ENCODE measurements around the gene FLT3.

- TF ChIP-seq CTCF (IDR thresholded peaks at IDR 0.05): no peak
- no peak for TF ChIP-seq EP300 (IDR thresholded peaks at IDR 0.05)
- no peak for TF ChIP-seq POLR2A (IDR thresholded peaks at IDR 0.05)
These were observed 44.7 kb upstream of the FLT3 start for GRCh38 chr13:28145049-28145448.

Measured in sigmoid colon (tissue), 4 donors.